ENCODE data around the gene IGLL1. TPM values are rescaled to one million over a fixed set of nuclear protein-coding genes. Genes with fewer than 3 reads are reported as not detected.
"Not testable (repeated sequence)": the region's sequence is repeated elsewhere in the genome, so short reads cannot be mapped to it uniquely, and the experiment has no call there.

The IGLL1 gene
- total RNA-seq, 2 experiments from 2014 or later = not detected

DNA sequence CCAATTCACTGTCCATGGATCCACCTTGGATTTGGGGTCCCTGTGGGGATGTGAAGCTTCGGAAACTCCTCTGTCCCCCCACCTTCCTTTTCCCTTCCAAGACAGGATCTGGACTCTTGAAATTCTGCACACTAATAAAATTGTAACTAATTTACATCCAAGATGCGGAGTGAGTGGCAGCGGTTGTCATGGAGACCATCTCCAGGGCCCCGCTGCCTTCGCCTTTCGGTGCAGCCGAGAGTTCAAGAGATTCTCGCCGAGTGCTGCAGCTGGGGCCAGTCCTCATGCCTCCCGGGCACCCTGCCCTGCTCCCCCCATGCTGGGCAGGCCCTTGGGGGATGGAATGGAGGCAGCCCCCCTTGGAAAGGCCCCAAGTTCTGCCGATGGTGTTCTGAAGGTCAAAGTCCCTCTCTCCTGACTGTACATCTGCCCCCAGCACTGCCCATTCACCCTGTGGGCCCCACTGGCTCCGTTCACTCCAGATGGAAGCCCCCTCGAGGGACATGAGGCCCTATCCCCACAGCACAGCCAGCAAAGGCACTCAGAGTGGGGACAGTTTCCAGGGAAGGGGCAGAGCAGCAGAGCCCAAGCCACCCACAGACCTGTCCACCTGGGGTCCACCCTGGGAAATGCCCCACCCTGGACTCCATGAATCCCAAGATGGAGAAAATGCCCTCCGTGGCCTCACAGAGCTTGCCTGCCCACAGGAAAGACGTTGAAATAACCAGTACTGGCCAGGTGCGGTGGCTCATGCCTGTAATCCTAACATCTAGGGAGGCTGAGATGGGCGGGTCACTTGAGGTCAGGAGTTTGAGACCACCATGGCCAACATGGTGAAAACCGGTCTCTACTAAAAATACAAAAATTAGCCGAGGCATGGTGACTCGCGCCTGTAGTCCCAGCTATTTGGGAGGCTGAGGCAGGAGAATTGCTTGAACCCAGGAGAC lies 25.9 kb downstream of the IGLL1 start:
- ATAC-seq (no peak), DNase-seq (no peak)
- no peaks in the 10 kb centered on the region for H3K4me1 Mint-ChIP-seq (ENCODE audit: low read depth)
- ChIA-PET POLR2A (no interaction called here), CTCF (no interaction called here)
- H3K27me3 Mint-ChIP-seq (ENCODE audit: low read depth) = no peaks in the 10 kb centered on the region
- no peaks in the 10 kb centered on the region for H3K9me3 Mint-ChIP-seq (ENCODE audit: insufficient read depth)
- no peak overlapping the region for H3K4me3 Mint-ChIP-seq
- H3K27ac Mint-ChIP-seq = no peak overlapping the region
- H3K36me3 Mint-ChIP-seq (ENCODE audit: low read depth) = no peaks in the 10 kb centered on the region

DNA sequence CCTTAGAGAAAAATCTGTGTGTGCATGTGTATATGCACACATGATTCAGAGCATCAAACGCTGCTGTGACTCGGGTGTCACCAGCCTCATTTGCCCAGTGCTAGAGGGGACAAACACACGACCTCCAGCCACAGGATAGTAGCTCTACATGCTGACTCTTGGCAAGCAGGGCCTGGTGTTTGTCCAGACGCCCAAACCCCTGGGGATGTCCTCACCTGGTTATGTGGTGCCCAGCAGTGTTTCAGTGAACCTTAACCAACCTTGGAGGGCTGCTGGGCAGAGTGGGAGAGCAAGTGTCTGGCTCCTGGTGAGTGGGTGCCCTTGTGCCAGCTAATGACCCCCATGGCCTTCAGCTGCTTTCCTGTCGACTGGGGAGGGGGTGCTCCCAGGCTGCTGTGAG lies 26.7 kb downstream of the IGLL1 start:
- POLR2A ChIA-PET = no interaction called here
- CTCF ChIA-PET = no interaction called here
- Mint-ChIP-seq H3K36me3 (ENCODE audit: low read depth) (no peaks in the 10 kb centered on the region), H3K27ac (no peak overlapping the region), H3K9me3 (ENCODE audit: insufficient read depth) (no peaks in the 10 kb centered on the region), H3K4me3 (no peak overlapping the region), H3K27me3 (ENCODE audit: low read depth) (no peaks in the 10 kb centered on the region), H3K4me1 (ENCODE audit: low read depth) (no peaks in the 10 kb centered on the region)
- DNase-seq (no peak), ATAC-seq (no peak)

GRCh38 chr22:23552573-23552972 lies 27.5 kb downstream of the IGLL1 start:
- no peak for ATAC-seq
- H3K9me3 Mint-ChIP-seq (ENCODE audit: insufficient read depth) = no peaks in the 10 kb centered on the region
- no peak overlapping the region for H3K4me3 Mint-ChIP-seq

DNA sequence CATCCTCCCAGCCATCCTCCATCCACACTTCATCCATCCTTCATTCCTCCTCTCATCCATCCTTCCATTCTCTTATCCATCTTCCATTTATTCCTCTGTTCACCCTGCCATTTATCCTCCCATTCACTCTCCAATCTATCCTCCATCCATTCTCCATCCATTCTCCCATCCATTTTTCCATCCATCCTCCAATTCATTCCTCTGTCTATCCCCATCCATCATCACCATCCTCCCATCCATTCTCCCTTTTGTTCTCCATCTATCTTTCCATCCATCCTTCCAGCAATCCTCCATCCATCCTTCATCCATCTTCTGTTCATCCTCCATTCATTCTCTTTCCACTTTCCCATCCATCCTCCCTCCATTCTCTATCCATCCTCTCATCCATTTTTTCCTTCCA lies 28.7 kb downstream of the IGLL1 start:
- Mint-ChIP-seq H3K27me3 (ENCODE audit: low read depth) (peaks cover 3% of the 10 kb centered on the region), H3K4me1 (ENCODE audit: low read depth) (no peaks in the 10 kb centered on the region)

More at GRCh38 chr22:23552573-23552972, 27.5 kb downstream of the IGLL1 start:
- H3K27me3 Mint-ChIP-seq (ENCODE audit: low read depth) = no peaks in the 10 kb centered on the region
- no peaks in the 10 kb centered on the region for H3K36me3 Mint-ChIP-seq (ENCODE audit: low read depth)
- H3K4me1 Mint-ChIP-seq (ENCODE audit: low read depth) = no peaks in the 10 kb centered on the region
- DNase-seq = no peak
- H3K27ac Mint-ChIP-seq = no peak overlapping the region
- ChIA-PET CTCF (no interaction called here), POLR2A (no interaction called here)

GRCh38 chr22:23550049-23550650 lies 29.9 kb downstream of the IGLL1 start:
- no peak for DNase-seq
- no peak for ATAC-seq
- no peaks in the 10 kb centered on the region for H3K36me3 Mint-ChIP-seq (ENCODE audit: low read depth)
- CTCF ChIA-PET = no interaction called here
- H3K4me1 Mint-ChIP-seq (ENCODE audit: low read depth) = no peaks in the 10 kb centered on the region
- no peak overlapping the region for H3K27ac Mint-ChIP-seq
- no peak overlapping the region for H3K4me3 Mint-ChIP-seq
- no peaks in the 10 kb centered on the region for H3K9me3 Mint-ChIP-seq (ENCODE audit: insufficient read depth)
- H3K27me3 Mint-ChIP-seq (ENCODE audit: low read depth) = peaks cover 4% of the 10 kb centered on the region
- POLR2A ChIA-PET = no interaction called here

More for the DNA sequence above, 28.7 kb downstream of the IGLL1 start:
- Mint-ChIP-seq H3K36me3 (ENCODE audit: low read depth) (no peaks in the 10 kb centered on the region), H3K27ac (no peak overlapping the region), H3K4me3 (no peak overlapping the region), H3K9me3 (ENCODE audit: insufficient read depth) (no peaks in the 10 kb centered on the region)
- no peak for DNase-seq
- no peak for ATAC-seq
- POLR2A ChIA-PET = no interaction called here
- CTCF ChIA-PET = no interaction called here

DNA sequence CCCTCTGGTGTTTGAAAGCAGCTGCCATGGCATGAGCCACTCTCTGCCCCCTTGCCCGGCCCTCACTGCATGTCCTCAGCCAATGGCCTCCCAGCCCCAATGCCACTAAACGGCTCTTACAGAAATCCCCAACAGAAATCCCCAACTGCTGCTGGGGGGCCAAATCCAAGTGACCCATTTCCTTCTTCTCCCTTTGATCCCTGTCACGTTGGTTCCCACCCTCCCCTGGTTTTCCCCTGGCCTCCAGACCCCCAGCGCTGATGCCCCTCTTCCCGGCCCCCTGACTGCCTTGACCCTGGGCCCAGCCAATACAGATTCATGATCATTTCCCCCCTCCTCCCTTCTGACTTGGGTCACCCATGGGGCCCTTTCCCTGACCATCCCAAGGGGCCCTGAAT lies 30.9 kb downstream of the IGLL1 start:
- H3K4me3 Mint-ChIP-seq = no peak overlapping the region
- H3K27me3 Mint-ChIP-seq (ENCODE audit: low read depth) = peaks cover 4% of the 10 kb centered on the region
- no peak overlapping the region for H3K27ac Mint-ChIP-seq
- no peaks in the 10 kb centered on the region for H3K36me3 Mint-ChIP-seq (ENCODE audit: low read depth)
- DNase-seq = no peak
- ChIA-PET CTCF (no interaction called here), POLR2A (no interaction called here)
- H3K9me3 Mint-ChIP-seq (ENCODE audit: insufficient read depth) = no peaks in the 10 kb centered on the region
- H3K4me1 Mint-ChIP-seq (ENCODE audit: low read depth) = no peaks in the 10 kb centered on the region
- no peak for ATAC-seq

GRCh38 chr22:23548501-23549197 lies 31.4 kb downstream of the IGLL1 start:
- peaks cover 4% of the 10 kb centered on the region for H3K27me3 Mint-ChIP-seq (ENCODE audit: low read depth)
- no peak overlapping the region for H3K4me3 Mint-ChIP-seq
- ChIA-PET POLR2A (no interaction called here), CTCF (no interaction called here)
- DNase-seq (no peak), ATAC-seq (no peak)
- no peak overlapping the region for H3K27ac Mint-ChIP-seq
- H3K36me3 Mint-ChIP-seq (ENCODE audit: low read depth) = no peaks in the 10 kb centered on the region
- no peaks in the 10 kb centered on the region for H3K9me3 Mint-ChIP-seq (ENCODE audit: insufficient read depth)
- H3K4me1 Mint-ChIP-seq (ENCODE audit: low read depth) = no peaks in the 10 kb centered on the region

GRCh38 chr22:23547818-23548500 lies 32.1 kb downstream of the IGLL1 start:
- Mint-ChIP-seq H3K27ac (no peak overlapping the region), H3K4me1 (ENCODE audit: low read depth) (no peaks in the 10 kb centered on the region), H3K9me3 (ENCODE audit: insufficient read depth) (no peaks in the 10 kb centered on the region), H3K27me3 (ENCODE audit: low read depth) (peaks cover 4% of the 10 kb centered on the region), H3K4me3 (no peak overlapping the region), H3K36me3 (ENCODE audit: low read depth) (no peaks in the 10 kb centered on the region)
- ATAC-seq = no peak
- POLR2A ChIA-PET = no interaction called here
- CTCF ChIA-PET = no interaction called here
- DNase-seq = no peak

GRCh38 chr22:23547382-23547781 lies 32.7 kb downstream of the IGLL1 start:
- H3K36me3 Mint-ChIP-seq (ENCODE audit: low read depth); ATAC-seq; H3K27me3 Mint-ChIP-seq (ENCODE audit: low read depth); CTCF ChIA-PET; H3K4me3 Mint-ChIP-seq; POLR2A ChIA-PET; H3K4me1 Mint-ChIP-seq (ENCODE audit: low read depth); H3K9me3 Mint-ChIP-seq (ENCODE audit: insufficient read depth); H3K27ac Mint-ChIP-seq; DNase-seq: not testable (repeated sequence)

GRCh38 chr22:23544852-23545251 lies 35.2 kb downstream of the IGLL1 start:
- DNase-seq (no peak), ATAC-seq (no peak)
- H3K27me3 Mint-ChIP-seq (ENCODE audit: low read depth) = peaks cover 10% of the 10 kb centered on the region
- ChIA-PET CTCF (interaction anchor here (1.0 to 2.5 kb wide), 2 partner anchors 46 to 301 kb away, joined by 3 to 10 read pairs; no protein-coding TSS in a partner anchor), POLR2A (no interaction called here)
- no peaks in the 10 kb centered on the region for H3K4me1 Mint-ChIP-seq (ENCODE audit: low read depth)
- no peaks in the 10 kb centered on the region for H3K9me3 Mint-ChIP-seq (ENCODE audit: insufficient read depth)
- H3K27ac Mint-ChIP-seq = no peak overlapping the region
- H3K4me3 Mint-ChIP-seq = no peak overlapping the region
- no peaks in the 10 kb centered on the region for H3K36me3 Mint-ChIP-seq (ENCODE audit: low read depth)

- H3K36me3 Mint-ChIP-seq (ENCODE audit: low read depth); H3K27ac Mint-ChIP-seq; H3K9me3 Mint-ChIP-seq (ENCODE audit: insufficient read depth); H3K4me1 Mint-ChIP-seq (ENCODE audit: low read depth); H3K4me3 Mint-ChIP-seq; ATAC-seq; DNase-seq; POLR2A ChIA-PET: not testable (repeated sequence)
- CTCF ChIA-PET = interaction anchor here (2.5 kb wide), 1 partner anchor 48 kb away, joined by 10 read pairs; no protein-coding TSS in a partner anchor
- H3K27me3 Mint-ChIP-seq (ENCODE audit: low read depth) = peaks cover 10% of the 10 kb centered on the region
Observed at GRCh38 chr22:23543506-23544000, 36.5 kb downstream of the IGLL1 start.
